ENCODE data around the gene QKI.
A peak's percentile ranks its signal among the peaks of the same experiment; 100 is the strongest.
"Not testable (repeated sequence)": the region's sequence is repeated elsewhere in the genome, so short reads cannot be mapped to it uniquely, and the experiment has no call there.

Gene QKI

DNA sequence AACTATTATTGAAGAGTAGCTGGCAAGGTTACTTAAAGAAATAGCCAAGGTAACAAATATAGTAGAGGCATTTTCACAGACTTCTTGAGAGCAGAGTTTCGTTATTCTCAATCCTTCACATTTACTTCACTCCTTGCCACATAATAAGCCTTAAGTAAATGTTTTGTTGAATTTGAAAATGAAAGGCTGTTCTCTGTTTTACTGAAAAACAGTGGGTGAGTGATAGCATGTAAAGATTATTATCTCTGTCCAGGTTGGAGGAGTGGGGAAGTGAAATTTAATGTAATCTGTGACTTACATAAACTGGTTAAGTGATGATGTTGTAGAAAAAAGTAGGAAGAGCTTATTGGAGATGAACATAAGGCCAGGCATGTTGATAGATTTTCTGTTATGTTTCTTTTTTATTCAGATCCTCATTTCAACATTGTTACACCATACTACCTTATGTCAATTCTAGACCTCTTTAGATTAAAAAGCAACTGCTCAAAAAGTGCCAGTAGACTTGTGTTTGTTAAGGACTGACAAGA is 55.0 kb downstream of the QKI start:
- Mint-ChIP-seq H3K9me3 (peaks cover 3 to 23% of the 10 kb centered on the region in 2 donors), H3K27ac (no peak overlapping the region), H3K4me1 (ENCODE audit: low read depth in 2 of 2) (peaks cover 25 to 29% of the 10 kb centered on the region in 2 donors), H3K36me3 (ENCODE audit: insufficient read depth) (peaks cover 20% of the 10 kb centered on the region), H3K27me3 (no peaks in the 10 kb centered on the region), H3K4me3 (no peak overlapping the region)
- DNase-seq = no peak
- ATAC-seq (replicated peaks) = no peak

DNA sequence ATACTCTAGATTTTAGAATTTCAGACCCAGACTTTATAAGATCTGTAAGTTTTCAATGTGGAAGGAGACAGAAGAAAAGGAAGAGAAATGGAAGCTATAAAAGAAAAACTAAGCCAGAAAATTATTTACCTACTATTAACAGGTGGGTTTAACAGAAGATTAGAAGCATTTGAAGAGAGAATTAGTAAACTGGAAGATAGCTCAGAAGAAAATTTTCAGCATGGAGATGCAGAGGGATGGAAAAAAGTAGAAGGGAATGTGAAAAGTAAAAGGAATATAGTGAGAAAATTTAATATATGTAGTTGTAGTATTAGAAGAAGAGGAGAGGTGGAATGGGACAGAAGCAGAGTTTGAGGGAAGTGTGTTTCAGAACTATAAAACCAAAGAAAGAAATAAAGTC is 56.1 kb downstream of the QKI start:
- H3K4me1 Mint-ChIP-seq (ENCODE audit: low read depth in 2 of 2) = peaks cover 25 to 29% of the 10 kb centered on the region in 2 donors

DNA sequence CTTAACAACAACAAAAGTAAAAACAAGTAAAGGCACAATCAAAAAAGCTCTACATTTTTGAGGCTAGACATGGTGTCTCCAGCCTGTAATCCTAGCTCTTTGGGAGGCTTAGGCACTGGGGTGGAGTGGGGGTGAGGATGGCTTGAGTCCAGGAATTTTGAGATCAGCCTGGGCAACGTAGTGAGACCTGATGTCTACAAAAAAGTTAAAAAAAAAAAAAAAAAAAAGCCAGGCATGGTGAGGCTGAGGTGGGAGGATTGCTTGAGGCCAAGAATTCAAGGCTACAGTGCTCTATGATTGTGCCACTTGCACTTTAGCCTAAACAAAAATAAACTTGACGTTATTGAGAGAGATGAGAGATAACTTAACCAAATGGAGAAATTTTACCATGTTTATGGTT is 60.1 kb downstream of the QKI start:
- H3K27me3 Mint-ChIP-seq = no peaks in the 10 kb centered on the region
- H3K9me3 Mint-ChIP-seq = peaks cover 3 to 20% of the 10 kb centered on the region in 2 donors
- peaks cover 31% of the 10 kb centered on the region for H3K36me3 Mint-ChIP-seq (ENCODE audit: insufficient read depth)

More for the DNA sequence above, 56.1 kb downstream of the QKI start:
- H3K27me3 Mint-ChIP-seq = no peaks in the 10 kb centered on the region
- H3K36me3 Mint-ChIP-seq (ENCODE audit: insufficient read depth) = peaks cover 25% of the 10 kb centered on the region
- peak overlapping the region in 1 of 2 donors; percentile 11 for H3K4me3 Mint-ChIP-seq
- ATAC-seq (replicated peaks) (no peak), DNase-seq (no peak)
- H3K9me3 Mint-ChIP-seq = peaks cover 3 to 23% of the 10 kb centered on the region in 2 donors
- no peak overlapping the region for H3K27ac Mint-ChIP-seq

DNA sequence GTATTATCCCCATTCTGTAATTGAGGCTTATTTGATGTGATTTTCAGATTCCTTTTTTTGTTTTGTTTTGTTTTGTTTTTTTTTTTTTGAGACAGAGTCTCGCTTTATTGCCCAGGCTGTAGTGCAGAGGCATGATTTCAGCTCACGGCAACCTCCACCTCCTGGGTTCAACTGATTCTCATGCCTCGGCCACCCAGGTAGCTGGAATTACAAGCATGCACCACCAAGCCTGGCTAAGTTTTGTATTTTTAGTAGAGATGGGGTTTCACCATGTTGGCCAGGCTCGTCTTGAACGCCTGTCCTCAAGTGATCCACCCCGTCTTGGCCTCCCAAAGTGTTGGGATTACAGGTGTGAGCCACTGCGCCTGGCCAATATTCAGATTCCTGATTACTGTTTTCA is 62.4 kb downstream of the QKI start:
- H3K9me3 Mint-ChIP-seq; H3K27ac Mint-ChIP-seq; H3K4me3 Mint-ChIP-seq; ATAC-seq (replicated peaks); H3K27me3 Mint-ChIP-seq; DNase-seq: not testable (repeated sequence)
- Mint-ChIP-seq H3K36me3 (ENCODE audit: insufficient read depth) (peaks cover 33% of the 10 kb centered on the region), H3K4me1 (ENCODE audit: low read depth in 2 of 2) (peaks cover 8 to 12% of the 10 kb centered on the region in 2 donors)

More for the DNA sequence above, 60.1 kb downstream of the QKI start:
- ATAC-seq (replicated peaks) (no peak), DNase-seq (no peak)
- H3K27ac Mint-ChIP-seq = peak overlapping the region; percentile 50 to 59
- H3K4me1 Mint-ChIP-seq (ENCODE audit: low read depth in 2 of 2) = peaks cover 17% of the 10 kb centered on the region in 2 donors
- H3K4me3 Mint-ChIP-seq = no peak overlapping the region

DNA sequence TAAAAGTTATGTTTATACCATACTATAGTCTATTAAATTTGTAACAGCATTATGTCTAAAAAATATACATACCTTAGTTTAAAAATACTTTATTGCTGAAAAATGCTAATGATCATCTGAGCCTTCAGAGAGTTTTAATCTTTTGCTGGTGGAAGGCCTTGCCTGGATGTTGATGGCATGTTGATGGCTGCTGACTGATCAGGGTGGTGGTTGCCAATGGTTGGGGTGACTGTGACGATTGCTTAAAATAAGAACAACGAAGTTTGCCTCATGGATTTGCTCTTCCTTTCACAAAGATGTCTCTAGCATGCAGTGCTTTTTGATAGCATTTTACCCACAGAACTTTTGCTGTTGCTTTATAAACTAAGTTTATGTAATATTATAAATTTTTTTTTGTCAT is 68.6 kb downstream of the QKI start:
- H3K4me1 Mint-ChIP-seq (ENCODE audit: low read depth in 2 of 2) = peaks cover 21 to 38% of the 10 kb centered on the region in 2 donors
- H3K4me3 Mint-ChIP-seq = no peak overlapping the region
- peaks cover 28% of the 10 kb centered on the region for H3K36me3 Mint-ChIP-seq (ENCODE audit: insufficient read depth)
- H3K27me3 Mint-ChIP-seq = no peaks in the 10 kb centered on the region
- H3K9me3 Mint-ChIP-seq = no peaks in the 10 kb centered on the region
- ATAC-seq (replicated peaks) = no peak
- H3K27ac Mint-ChIP-seq = no peak overlapping the region
- no peak for DNase-seq

DNA sequence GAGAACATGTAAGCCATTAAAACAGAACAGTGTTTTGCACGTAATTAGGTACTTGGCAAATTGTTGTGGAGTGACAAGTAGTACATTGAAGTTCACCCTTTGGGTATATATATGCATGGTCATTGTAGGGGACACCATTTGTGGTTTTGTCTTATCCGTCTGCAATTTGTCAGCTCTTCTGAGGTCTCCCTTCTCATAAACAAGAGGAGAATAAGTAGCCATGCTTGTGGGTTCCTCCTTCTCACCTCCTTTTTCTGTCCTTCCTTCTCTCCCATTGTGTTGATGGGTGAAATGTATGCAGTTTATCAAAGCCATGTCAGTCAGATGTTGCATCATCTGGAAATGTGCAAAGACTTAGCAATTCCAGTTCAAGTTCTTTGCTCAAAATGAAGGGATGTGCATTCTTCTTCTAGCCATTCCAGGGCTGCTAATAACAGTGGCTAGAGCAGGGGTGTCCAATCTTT is 70.9 kb downstream of the QKI start:
- H3K36me3 Mint-ChIP-seq (ENCODE audit: insufficient read depth) = peaks cover 9% of the 10 kb centered on the region
- ATAC-seq (replicated peaks) (no peak), DNase-seq (no peak)
- H3K4me3 Mint-ChIP-seq = no peak overlapping the region
- H3K27ac Mint-ChIP-seq = no peak overlapping the region
- peaks cover 29 to 55% of the 10 kb centered on the region in 2 donors for H3K4me1 Mint-ChIP-seq (ENCODE audit: low read depth in 2 of 2)
- no peaks in the 10 kb centered on the region for H3K9me3 Mint-ChIP-seq
- H3K27me3 Mint-ChIP-seq = no peaks in the 10 kb centered on the region

DNA sequence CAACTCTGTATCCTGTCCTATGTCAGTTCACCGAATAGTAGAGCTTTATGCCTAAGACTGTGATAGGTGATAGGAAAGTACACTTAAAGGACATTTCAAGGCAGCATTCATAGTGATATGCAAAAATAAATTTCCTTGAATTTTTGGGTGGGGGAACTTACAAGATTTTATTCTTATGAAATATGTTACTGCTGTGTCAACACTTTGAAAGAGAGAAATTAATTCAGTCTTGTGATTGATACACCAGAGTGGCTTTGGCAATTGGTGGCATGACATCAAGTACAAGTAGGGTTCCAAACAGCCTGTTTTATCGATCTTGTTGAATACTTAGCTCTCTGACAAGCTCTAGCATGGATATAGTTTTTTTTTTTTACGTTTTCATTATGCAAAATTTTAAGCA is 72.3 kb downstream of the QKI start:
- DNase-seq (no peak), ATAC-seq (replicated peaks) (no peak)
- Mint-ChIP-seq H3K9me3 (no peaks in the 10 kb centered on the region), H3K27ac (peak overlapping the region in 1 of 2 donors; percentile 20), H3K36me3 (ENCODE audit: insufficient read depth) (peaks cover 9% of the 10 kb centered on the region), H3K4me3 (no peak overlapping the region), H3K27me3 (no peaks in the 10 kb centered on the region), H3K4me1 (ENCODE audit: low read depth in 2 of 2) (peaks cover 33 to 53% of the 10 kb centered on the region in 2 donors)

DNA sequence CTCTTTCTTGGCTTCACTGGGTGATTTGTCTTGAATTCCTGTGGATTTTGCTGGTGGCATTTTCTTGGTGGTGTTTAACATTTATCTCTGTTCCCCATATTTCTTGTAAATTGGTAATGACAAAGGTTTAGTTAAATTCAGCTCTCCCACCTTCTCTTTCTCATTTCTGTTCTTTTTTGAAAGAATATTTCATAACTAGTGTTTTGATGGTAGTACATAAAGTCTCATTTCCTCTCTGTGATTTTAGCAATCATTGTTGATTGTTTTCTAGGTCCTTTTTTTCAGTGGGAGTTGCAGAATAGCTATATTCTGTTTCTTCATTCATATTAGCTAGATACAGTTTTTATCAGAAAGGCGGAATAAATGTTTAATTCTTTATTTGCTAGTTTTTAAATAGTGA is 73.1 kb downstream of the QKI start:
- H3K4me3 Mint-ChIP-seq = no peak overlapping the region
- ATAC-seq (replicated peaks) (no peak), DNase-seq (no peak)
- peaks cover 9% of the 10 kb centered on the region for H3K36me3 Mint-ChIP-seq (ENCODE audit: insufficient read depth)
- H3K27ac Mint-ChIP-seq = no peak overlapping the region
- no peaks in the 10 kb centered on the region for H3K27me3 Mint-ChIP-seq
- peaks cover 33 to 53% of the 10 kb centered on the region in 2 donors for H3K4me1 Mint-ChIP-seq (ENCODE audit: low read depth in 2 of 2)
- no peaks in the 10 kb centered on the region for H3K9me3 Mint-ChIP-seq

DNA sequence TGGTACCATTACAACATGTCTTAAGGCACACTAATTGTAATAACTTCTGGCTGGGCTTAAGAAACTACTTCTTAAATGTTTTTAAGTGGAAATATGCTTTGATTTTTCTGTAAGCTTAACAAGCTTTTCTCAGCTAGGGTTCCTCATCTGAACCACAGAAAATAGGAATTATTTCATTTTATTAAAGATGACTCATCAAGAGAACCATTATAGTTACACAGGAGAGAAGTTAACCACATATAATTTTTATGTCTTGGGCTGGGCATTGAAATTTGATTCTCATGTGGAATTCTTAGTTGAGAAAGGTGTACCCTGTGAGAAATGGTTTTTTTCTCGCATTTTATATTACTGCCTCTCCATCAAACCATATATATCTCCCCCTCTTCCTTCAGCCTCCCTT is 75.1 kb downstream of the QKI start:
- ATAC-seq (replicated peaks) (no peak), DNase-seq (no peak)
- no peaks in the 10 kb centered on the region for H3K27me3 Mint-ChIP-seq
- H3K4me3 Mint-ChIP-seq = no peak overlapping the region
- H3K27ac Mint-ChIP-seq = no peak overlapping the region
- H3K9me3 Mint-ChIP-seq = no peaks in the 10 kb centered on the region
- H3K36me3 Mint-ChIP-seq (ENCODE audit: insufficient read depth) = peaks cover 3% of the 10 kb centered on the region
- peaks cover 30 to 55% of the 10 kb centered on the region in 2 donors for H3K4me1 Mint-ChIP-seq (ENCODE audit: low read depth in 2 of 2)

DNA sequence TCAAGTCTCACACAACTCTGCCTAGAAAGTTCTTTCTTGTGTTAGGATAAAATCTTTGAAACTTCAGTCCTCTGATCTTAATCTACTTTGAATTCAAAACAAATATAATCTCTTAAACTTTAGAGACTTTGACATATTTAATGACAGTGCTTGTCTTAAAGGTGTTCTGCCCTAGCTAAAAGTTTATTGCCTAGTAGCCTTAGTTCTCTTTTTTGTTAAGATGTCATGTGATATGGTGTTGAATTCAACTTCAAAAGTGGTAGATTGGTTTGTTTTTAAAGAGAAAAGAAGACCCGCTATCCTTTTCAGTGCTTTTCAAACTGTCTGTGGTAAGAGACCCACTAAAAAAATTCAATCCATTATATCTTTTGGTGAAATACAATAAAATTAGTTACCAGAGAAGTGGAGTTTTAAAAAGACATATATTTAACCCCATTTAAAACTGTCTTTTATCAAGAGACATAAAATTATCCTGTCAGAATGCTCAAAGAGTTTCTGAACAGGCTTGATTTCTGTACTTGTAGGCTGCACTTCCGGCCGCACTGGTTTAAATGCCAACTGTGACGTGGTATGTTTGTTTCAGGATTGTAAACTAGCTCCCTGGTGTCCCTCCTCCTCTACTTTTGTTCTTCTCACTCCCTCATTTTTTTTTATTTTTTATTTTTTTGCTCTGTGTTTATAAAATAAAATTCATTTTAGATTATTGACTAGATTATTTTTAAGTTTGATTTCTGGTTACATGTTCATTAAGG is 76.5 kb downstream of the QKI start:
- peaks cover 3% of the 10 kb centered on the region for H3K36me3 Mint-ChIP-seq (ENCODE audit: insufficient read depth)
- no peak overlapping the region for H3K4me3 Mint-ChIP-seq
- H3K27me3 Mint-ChIP-seq = no peaks in the 10 kb centered on the region
- peak overlapping the region in 1 of 2 donors; percentile 15 for H3K27ac Mint-ChIP-seq
- DNase-seq (no peak), ATAC-seq (replicated peaks) (peak; percentile 42)
- H3K4me1 Mint-ChIP-seq (ENCODE audit: low read depth in 2 of 2) = peaks cover 23 to 52% of the 10 kb centered on the region in 2 donors
- no peaks in the 10 kb centered on the region for H3K9me3 Mint-ChIP-seq

DNA sequence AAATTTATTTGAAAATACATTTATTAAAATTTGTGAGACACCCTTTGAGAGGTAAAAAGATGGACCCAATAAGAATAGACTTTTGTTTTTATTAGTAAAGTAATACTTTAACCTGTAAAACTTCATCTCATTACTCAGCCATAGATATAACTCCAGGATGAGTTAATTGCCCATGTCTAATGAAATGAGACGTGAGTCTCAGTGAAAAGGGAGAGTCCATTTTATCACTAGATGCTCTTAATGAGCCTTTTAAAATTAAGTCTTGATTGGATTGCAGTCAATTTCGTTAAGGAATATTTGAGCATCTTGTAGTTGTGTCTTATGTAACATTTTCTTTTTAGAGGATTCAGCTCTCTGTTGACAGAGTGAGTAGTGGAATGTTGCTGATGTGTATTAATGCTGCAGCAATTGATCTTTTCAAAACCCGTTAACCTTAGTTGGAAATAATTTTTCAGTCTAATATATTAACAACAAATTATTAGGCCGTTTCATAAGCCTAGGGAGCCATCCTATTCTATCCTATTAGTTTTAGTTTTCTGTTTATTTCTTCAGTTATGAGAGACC is 77.3 kb downstream of the QKI start:
- no peaks in the 10 kb centered on the region for H3K36me3 Mint-ChIP-seq (ENCODE audit: insufficient read depth)
- no peak overlapping the region for H3K27ac Mint-ChIP-seq
- no peaks in the 10 kb centered on the region for H3K27me3 Mint-ChIP-seq
- DNase-seq (no peak), ATAC-seq (replicated peaks) (no peak)
- H3K4me1 Mint-ChIP-seq (ENCODE audit: low read depth in 2 of 2) = peaks cover 20 to 47% of the 10 kb centered on the region in 2 donors
- H3K4me3 Mint-ChIP-seq = no peak overlapping the region
- H3K9me3 Mint-ChIP-seq = no peaks in the 10 kb centered on the region

DNA sequence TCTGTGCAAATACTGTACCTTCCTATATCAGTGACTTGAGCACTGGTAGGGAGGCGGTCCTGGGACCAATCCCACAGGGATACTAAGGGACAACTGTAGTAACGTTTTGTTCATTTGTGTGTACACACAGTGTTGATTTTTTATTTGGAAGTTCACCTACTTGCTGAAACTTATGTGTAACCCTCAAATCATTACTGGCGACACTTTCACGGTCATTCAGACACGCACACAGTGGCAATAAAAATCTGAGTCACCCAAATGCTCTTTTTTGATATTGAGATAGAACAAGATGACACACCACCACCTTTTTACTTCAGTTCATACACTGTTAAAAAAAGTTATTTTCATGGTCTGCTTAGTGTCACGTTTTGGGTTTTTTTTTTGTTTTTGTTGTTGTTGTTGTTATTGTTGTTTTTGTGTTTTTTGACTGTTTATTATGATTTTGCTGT is 79.8 kb downstream of the QKI start:
- no peak overlapping the region for H3K4me3 Mint-ChIP-seq
- no peak for DNase-seq
- ATAC-seq (replicated peaks) = no peak
- H3K36me3 Mint-ChIP-seq (ENCODE audit: insufficient read depth) = no peaks in the 10 kb centered on the region
- H3K4me1 Mint-ChIP-seq (ENCODE audit: low read depth in 2 of 2) = peaks cover 13 to 27% of the 10 kb centered on the region in 2 donors
- H3K9me3 Mint-ChIP-seq = no peaks in the 10 kb centered on the region
- H3K27ac Mint-ChIP-seq = peak overlapping the region in 1 of 2 donors; percentile 2
- H3K27me3 Mint-ChIP-seq = no peaks in the 10 kb centered on the region

DNA sequence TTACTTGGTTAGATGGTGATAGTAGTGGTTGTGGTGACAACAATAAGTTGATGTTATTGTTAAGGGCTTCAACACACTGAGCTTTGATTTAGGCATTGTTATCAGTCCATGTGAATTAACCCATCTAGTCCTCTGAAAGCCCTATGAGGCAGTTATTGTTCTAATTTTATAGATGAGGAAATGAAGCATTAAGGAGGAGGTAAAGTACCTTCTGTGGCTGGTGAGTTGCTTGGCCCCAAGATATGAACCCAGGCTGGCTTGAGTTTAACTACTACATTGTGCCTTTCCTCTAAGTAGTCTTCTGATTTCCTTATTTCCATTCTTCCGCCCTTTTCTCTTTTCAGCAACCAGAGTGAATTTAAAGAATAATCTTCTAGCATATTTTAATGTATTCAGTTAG is 81.7 kb downstream of the QKI start:
- ATAC-seq (replicated peaks) (no peak), DNase-seq (no peak)
- Mint-ChIP-seq H3K4me3 (no peak overlapping the region), H3K27ac (no peak overlapping the region), H3K36me3 (ENCODE audit: insufficient read depth) (peaks cover under 1% of the 10 kb centered on the region), H3K9me3 (no peaks in the 10 kb centered on the region), H3K27me3 (no peaks in the 10 kb centered on the region), H3K4me1 (ENCODE audit: low read depth in 2 of 2) (peaks cover 5 to 20% of the 10 kb centered on the region in 2 donors)

DNA sequence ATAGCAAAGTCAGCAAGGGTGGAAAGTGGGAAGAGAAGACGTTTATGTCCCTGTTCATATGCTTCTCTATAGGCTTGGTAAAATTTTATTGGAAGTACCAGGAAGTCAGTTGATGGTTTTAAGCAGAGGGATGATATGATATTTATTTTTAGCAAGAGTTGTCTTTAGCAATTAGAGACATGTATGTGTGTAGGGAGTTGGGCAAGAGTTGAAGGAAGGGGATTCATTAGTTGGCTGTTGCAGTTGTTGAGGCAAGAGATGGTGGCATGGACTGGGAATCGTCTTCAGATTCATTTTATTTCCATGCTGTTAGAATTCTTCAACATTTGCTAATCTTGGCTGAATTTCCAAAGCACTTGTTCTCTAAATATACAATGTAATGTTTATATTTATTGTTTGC is 85.6 kb downstream of the QKI start:
- no peak overlapping the region for H3K27ac Mint-ChIP-seq

More for the DNA sequence above, 85.6 kb downstream of the QKI start:
- Mint-ChIP-seq H3K9me3 (peaks cover 0 to 10% of the 10 kb centered on the region in 2 donors), H3K27me3 (no peaks in the 10 kb centered on the region), H3K36me3 (ENCODE audit: insufficient read depth) (peaks cover 12% of the 10 kb centered on the region), H3K4me3 (no peak overlapping the region), H3K4me1 (ENCODE audit: low read depth in 2 of 2) (peaks cover 15 to 16% of the 10 kb centered on the region in 2 donors)
- DNase-seq (no peak), ATAC-seq (replicated peaks) (no peak)

Measured in effector memory CD8-positive, alpha-beta T cell (primary cell).